Transverse colon (tissue), 4 donors: ENCODE measurements around the gene CROT.

Experiments used
- EP300 ChIP-seq: sonication (generic); formaldehyde crosslinking; IDR thresholded peaks from one replicate; pipeline ENCODE4 v1.6.1; 2017; ENCODE audit warnings: antibody characterized with exemption, low read depth
- POLR2A ChIP-seq: fragments of 450-650 bp; IDR thresholded peaks from one replicate; pipeline ENCODE4 v1.6.1; 2016; ENCODE audit warnings: antibody characterized with exemption, mild to moderate bottlenecking, moderate library complexity
- POLR2AphosphoS5 ChIP-seq, 3 donors: sonication (generic); formaldehyde crosslinking; IDR thresholded peaks; one replicate each; pipeline ENCODE4 v1.6.1; 2016; ENCODE audit warnings: antibody characterized with exemption in 3 of 3
- TF ChIP-seq, protein P1 (sequence below), 5 experiments: fragments of 200-600 bp in 3 of 5; fragments of 450-650 bp in 2 of 5; sonication (generic) in 3 of 5; IDR thresholded peaks; 1 replicate in 2 of 5; 2 replicates in 3 of 5; pipeline ENCODE4 v1.5.1; 2016 to 2017; ENCODE audit warnings: antibody characterized with exemption in 5 of 5, inconsistent platforms in 3 of 5, mild to moderate bottlenecking in 2 of 5, moderate library complexity in 1 of 5

DNA sequence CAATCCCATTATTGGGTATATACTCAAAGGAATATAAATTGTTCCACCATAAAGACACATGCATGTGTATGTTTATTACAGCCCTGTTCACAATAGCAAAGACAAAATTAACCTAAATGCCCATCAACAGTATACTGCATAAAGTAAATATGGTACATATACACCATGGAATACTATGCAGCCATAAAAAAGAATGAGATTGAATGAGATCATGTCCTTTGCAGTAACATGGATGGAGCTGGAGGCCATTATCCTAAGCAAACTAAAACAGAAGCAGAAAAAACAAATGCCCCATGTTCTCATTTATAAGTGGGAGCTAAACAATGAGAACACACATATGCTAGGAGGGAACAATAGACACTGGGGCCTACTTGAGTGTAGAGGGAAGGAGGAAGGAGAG lies 44.7 kb upstream of the CROT start:
- TF ChIP-seq, protein P1, sequence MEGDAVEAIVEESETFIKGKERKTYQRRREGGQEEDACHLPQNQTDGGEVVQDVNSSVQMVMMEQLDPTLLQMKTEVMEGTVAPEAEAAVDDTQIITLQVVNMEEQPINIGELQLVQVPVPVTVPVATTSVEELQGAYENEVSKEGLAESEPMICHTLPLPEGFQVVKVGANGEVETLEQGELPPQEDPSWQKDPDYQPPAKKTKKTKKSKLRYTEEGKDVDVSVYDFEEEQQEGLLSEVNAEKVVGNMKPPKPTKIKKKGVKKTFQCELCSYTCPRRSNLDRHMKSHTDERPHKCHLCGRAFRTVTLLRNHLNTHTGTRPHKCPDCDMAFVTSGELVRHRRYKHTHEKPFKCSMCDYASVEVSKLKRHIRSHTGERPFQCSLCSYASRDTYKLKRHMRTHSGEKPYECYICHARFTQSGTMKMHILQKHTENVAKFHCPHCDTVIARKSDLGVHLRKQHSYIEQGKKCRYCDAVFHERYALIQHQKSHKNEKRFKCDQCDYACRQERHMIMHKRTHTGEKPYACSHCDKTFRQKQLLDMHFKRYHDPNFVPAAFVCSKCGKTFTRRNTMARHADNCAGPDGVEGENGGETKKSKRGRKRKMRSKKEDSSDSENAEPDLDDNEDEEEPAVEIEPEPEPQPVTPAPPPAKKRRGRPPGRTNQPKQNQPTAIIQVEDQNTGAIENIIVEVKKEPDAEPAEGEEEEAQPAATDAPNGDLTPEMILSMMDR (IDR thresholded peaks at IDR 0.05): no peak
- TF ChIP-seq EP300: no peak
- TF ChIP-seq POLR2A: no peak
- TF ChIP-seq POLR2AphosphoS5 (IDR thresholded peaks at IDR 0.05): no peak
